Thyroid gland (tissue), 4 donors: Measurements from ENCODE around the gene FAM200C.

Experiments used
- POLR2A ChIP-seq, 2 donors: fragments of 450-650 bp; IDR thresholded peaks; one replicate each; pipeline ENCODE4 v1.6.1; 2017; ENCODE audit warnings: antibody characterized with exemption in 2 of 2, mild to moderate bottlenecking in 2 of 2, moderate library complexity in 1 of 2
- TF ChIP-seq, protein P1 (sequence below), 6 experiments: fragments of 200-600 bp in 3 of 6; fragments of 450-650 bp in 3 of 6; sonication (generic) in 3 of 6; IDR thresholded peaks; one replicate each; pipeline ENCODE4 v1.5.1; 2016 to 2019; ENCODE audit warnings: antibody characterized with exemption in 6 of 6, mild to moderate bottlenecking in 2 of 6, inconsistent platforms in 1 of 6, moderate library complexity in 1 of 6

DNA sequence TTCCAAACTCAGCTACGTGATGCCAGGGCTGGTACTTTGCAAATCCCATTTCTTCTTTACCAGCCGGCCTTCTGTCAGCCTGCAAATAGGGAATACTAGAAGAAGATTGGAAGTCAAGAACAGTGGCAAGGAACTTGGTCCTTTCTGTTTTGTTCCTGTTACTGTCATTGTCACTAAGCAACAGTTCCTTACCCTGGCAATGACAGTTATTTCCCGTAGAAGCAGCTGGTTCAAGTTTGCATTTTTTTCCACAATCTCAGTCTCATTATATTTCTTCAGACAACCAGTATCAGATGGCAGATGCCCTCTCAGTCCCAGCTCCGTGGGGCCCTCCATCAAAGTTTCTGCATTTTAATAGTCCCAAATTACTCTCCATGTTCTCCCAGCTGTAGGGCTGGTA lies 20.3 kb downstream of the FAM200C start:
- TF ChIP-seq, protein P1, sequence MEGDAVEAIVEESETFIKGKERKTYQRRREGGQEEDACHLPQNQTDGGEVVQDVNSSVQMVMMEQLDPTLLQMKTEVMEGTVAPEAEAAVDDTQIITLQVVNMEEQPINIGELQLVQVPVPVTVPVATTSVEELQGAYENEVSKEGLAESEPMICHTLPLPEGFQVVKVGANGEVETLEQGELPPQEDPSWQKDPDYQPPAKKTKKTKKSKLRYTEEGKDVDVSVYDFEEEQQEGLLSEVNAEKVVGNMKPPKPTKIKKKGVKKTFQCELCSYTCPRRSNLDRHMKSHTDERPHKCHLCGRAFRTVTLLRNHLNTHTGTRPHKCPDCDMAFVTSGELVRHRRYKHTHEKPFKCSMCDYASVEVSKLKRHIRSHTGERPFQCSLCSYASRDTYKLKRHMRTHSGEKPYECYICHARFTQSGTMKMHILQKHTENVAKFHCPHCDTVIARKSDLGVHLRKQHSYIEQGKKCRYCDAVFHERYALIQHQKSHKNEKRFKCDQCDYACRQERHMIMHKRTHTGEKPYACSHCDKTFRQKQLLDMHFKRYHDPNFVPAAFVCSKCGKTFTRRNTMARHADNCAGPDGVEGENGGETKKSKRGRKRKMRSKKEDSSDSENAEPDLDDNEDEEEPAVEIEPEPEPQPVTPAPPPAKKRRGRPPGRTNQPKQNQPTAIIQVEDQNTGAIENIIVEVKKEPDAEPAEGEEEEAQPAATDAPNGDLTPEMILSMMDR (IDR thresholded peaks at IDR 0.05), result no peak
- no peak for TF ChIP-seq POLR2A (IDR thresholded peaks at IDR 0.05)
